ENCODE results near the gene PIPOX.

The PIPOX gene

DNA sequence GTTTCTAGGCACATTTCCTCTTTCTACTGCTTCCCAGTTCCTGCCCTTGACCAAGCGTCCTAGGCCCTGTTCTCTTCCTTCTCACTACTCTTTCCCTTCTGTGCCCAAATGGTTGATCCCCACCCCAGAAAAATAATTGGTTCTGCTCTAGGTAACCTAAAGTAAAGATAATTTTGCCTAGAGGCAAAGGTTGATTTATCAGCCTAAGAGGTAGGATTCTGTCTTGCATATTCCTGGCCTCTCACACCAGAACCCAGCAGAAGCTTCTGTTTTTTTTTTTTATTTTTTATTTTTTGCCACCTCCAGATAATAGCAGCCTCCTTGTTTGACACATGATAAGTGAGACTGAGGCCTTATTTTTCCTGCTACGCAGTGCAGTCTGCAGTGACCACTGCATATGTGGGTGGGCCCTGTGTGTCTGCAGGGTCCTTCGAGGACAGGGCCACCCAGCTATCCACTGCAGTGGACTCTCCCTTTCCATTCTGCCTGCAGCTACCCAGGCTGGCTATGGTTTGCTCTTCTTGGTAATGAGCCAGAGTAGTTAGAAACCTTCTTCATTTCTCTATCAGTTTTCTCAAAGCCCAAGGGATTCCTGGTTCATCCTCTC is 701 bp downstream of the PIPOX start:
- TF ChIP-seq, protein P1, sequence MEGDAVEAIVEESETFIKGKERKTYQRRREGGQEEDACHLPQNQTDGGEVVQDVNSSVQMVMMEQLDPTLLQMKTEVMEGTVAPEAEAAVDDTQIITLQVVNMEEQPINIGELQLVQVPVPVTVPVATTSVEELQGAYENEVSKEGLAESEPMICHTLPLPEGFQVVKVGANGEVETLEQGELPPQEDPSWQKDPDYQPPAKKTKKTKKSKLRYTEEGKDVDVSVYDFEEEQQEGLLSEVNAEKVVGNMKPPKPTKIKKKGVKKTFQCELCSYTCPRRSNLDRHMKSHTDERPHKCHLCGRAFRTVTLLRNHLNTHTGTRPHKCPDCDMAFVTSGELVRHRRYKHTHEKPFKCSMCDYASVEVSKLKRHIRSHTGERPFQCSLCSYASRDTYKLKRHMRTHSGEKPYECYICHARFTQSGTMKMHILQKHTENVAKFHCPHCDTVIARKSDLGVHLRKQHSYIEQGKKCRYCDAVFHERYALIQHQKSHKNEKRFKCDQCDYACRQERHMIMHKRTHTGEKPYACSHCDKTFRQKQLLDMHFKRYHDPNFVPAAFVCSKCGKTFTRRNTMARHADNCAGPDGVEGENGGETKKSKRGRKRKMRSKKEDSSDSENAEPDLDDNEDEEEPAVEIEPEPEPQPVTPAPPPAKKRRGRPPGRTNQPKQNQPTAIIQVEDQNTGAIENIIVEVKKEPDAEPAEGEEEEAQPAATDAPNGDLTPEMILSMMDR (conservative IDR thresholded peaks at IDR 0.05; ENCODE audit: low read depth, low read length) = no peak
- Histone ChIP-seq H3K9ac (no peak overlapping the region), H4K20me1 (ENCODE audit: insufficient read depth) (no peaks in the 10 kb centered on the region), H3K4me2 (peak overlapping the region; percentile 72; the same call in 1 of the 2 replicates), H3K4me3 (IDR thresholded peaks at IDR 0.05; ENCODE audit: insufficient read depth, low read depth, low read length) (no peak overlapping the region), H2AFZ (ENCODE audit: low read depth) (no peak overlapping the region), H3K27ac (no peak overlapping the region), H3K79me2 (ENCODE audit: insufficient read depth, low read depth) (no peaks in the 10 kb centered on the region), H3K4me1 (ENCODE audit: low read depth, poor library complexity, severe bottlenecking) (peaks cover 17% of the 10 kb centered on the region), H3K27me3 (ENCODE audit: insufficient read depth, low read depth) (peaks cover 3% of the 10 kb centered on the region; the same call in 1 of the 2 replicates), H3K36me3 (ENCODE audit: insufficient read depth) (no peaks in the 10 kb centered on the region)

DNA sequence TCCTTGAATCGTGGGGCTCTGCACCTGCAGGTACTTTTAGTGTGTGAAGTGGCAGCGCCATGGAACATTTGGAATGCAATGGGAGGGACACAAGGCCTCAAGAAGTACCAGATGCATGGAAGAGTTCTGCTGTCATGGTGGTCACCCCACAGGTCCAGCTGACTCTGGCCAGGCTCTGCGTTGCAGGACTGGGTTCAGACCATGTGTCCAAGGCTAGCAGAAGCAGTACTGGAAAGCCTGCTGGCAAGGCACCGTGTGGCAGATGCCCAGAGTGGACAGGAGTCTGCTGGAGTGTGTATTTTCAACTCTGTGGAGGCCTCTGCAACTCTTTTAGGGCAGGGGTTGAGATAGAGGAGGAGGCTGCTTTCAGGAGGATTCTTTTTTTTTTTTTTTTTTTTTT is 2.1 kb downstream of the PIPOX start:
- Histone ChIP-seq H3K79me2 (ENCODE audit: insufficient read depth, low read depth) (no peaks in the 10 kb centered on the region), H3K9ac (no peak overlapping the region), H4K20me1 (ENCODE audit: insufficient read depth) (no peaks in the 10 kb centered on the region), H3K27me3 (ENCODE audit: insufficient read depth, low read depth) (no peaks in the 10 kb centered on the region), H3K27ac (no peak overlapping the region), H3K4me1 (ENCODE audit: low read depth, poor library complexity, severe bottlenecking) (peaks cover 17% of the 10 kb centered on the region), H3K4me2 (no peak overlapping the region), H2AFZ (ENCODE audit: low read depth) (no peak overlapping the region), H3K36me3 (ENCODE audit: insufficient read depth) (no peaks in the 10 kb centered on the region), H3K4me3 (IDR thresholded peaks at IDR 0.05; ENCODE audit: insufficient read depth, low read depth, low read length) (no peak overlapping the region)
- TF ChIP-seq, protein P1 (conservative IDR thresholded peaks at IDR 0.05; ENCODE audit: low read depth, low read length) = no peak

DNA sequence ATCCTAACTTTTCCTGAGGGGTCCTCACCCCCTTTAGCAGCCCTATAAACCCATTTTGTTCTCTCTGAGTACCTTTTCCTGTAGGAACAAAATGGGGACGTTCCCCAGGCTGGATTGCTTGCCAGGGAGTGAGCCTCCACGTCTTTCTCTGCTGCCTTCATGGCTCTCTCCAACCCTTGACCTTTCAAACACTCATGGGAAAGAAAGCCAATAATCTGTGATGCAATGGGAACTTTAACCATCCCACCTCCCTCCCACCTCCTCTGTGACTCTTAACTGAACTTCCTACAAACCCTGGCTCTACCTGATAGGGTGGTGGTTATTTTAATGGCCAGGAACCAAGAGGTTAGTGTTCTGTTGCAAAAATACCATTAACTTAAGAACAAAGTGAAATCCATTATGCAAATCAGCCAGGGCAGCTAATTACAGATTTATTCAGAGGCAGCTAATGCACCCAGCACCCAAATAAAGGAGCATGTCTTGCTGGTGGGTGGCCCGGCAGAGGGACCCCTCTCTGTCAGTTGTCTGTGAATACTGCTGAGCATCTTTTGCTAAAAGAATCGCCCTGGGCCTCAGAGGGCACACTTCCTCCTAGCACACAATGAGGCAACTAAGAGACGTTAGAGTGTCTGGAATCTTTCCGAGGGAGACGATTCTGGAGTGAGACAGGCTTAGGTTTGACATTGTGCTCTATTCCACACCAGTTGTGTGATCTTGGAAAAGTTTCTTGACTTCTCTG is 3.0 kb downstream of the PIPOX start:
- TF ChIP-seq, protein P1 (conservative IDR thresholded peaks at IDR 0.05; ENCODE audit: low read depth, low read length) = no peak
- H3K27ac ChIP-seq = no peak overlapping the region
- H3K79me2 ChIP-seq (ENCODE audit: insufficient read depth, low read depth) = no peaks in the 10 kb centered on the region
- no peaks in the 10 kb centered on the region for H3K36me3 ChIP-seq (ENCODE audit: insufficient read depth)
- no peak overlapping the region for H3K9ac ChIP-seq
- no peaks in the 10 kb centered on the region for H4K20me1 ChIP-seq (ENCODE audit: insufficient read depth)
- H3K27me3 ChIP-seq (ENCODE audit: insufficient read depth, low read depth) = no peaks in the 10 kb centered on the region
- H3K4me3 ChIP-seq (IDR thresholded peaks at IDR 0.05; ENCODE audit: insufficient read depth, low read depth, low read length) = no peak overlapping the region
- no peak overlapping the region for H3K4me2 ChIP-seq
- H3K4me1 ChIP-seq (ENCODE audit: low read depth, poor library complexity, severe bottlenecking) = peaks cover 17% of the 10 kb centered on the region
- H2AFZ ChIP-seq (ENCODE audit: low read depth) = no peak overlapping the region

DNA sequence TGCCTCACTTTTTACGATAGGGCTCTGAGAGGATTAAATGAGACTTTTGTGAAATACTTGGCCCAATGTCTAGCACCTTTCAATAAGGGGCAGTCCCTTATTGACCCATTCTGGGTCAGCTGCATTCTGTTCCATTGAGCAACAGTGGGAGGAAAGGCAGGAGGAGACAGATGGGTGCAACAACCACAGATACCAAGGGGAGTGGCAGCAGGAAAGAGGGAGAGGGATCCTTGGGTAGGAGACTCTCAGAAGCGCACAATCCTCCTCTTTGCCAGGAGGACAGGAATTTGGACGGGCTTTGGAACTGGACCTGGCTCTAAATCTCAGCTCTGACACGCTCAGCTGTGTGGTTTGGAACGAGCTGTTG is 3.5 kb downstream of the PIPOX start:
- peaks cover 17% of the 10 kb centered on the region for H3K4me1 ChIP-seq (ENCODE audit: low read depth, poor library complexity, severe bottlenecking)
- no peak overlapping the region for H3K4me3 ChIP-seq (IDR thresholded peaks at IDR 0.05; ENCODE audit: insufficient read depth, low read depth, low read length)
- no peak overlapping the region for H3K4me2 ChIP-seq
- no peaks in the 10 kb centered on the region for H3K79me2 ChIP-seq (ENCODE audit: insufficient read depth, low read depth)
- no peaks in the 10 kb centered on the region for H3K27me3 ChIP-seq (ENCODE audit: insufficient read depth, low read depth)
- TF ChIP-seq, protein P1 (conservative IDR thresholded peaks at IDR 0.05; ENCODE audit: low read depth, low read length) = no peak
- no peak overlapping the region for H2AFZ ChIP-seq (ENCODE audit: low read depth)
- no peaks in the 10 kb centered on the region for H4K20me1 ChIP-seq (ENCODE audit: insufficient read depth)
- H3K27ac ChIP-seq = no peak overlapping the region
- no peaks in the 10 kb centered on the region for H3K36me3 ChIP-seq (ENCODE audit: insufficient read depth)
- no peak overlapping the region for H3K9ac ChIP-seq
